ENCODE data around the gene PLB1. TPM values are rescaled to one million over a fixed set of nuclear protein-coding genes. Genes with fewer than 3 reads are reported as not detected.

The PLB1 gene
- total RNA-seq, 1 donor from 2014 or later, result not detected

GRCh38 chr2:28606986-28607441, 111.2 kb downstream of the PLB1 start:
- Mint-ChIP-seq H3K9me3 (ENCODE audit: unreplicated experiment) (peaks cover 3% of the 10 kb centered on the region), H3K4me1 (ENCODE audit: low read depth, unreplicated experiment) (peaks cover 16% of the 10 kb centered on the region), H3K36me3 (ENCODE audit: unreplicated experiment) (no peaks in the 10 kb centered on the region), H3K27ac (ENCODE audit: unreplicated experiment) (no peak overlapping the region), H3K27me3 (ENCODE audit: unreplicated experiment) (peaks cover 2% of the 10 kb centered on the region), H3K4me3 (ENCODE audit: unreplicated experiment) (peak overlapping the region; percentile 37)
- DNase-seq, result no peak
- TF ChIP-seq, protein P1, sequence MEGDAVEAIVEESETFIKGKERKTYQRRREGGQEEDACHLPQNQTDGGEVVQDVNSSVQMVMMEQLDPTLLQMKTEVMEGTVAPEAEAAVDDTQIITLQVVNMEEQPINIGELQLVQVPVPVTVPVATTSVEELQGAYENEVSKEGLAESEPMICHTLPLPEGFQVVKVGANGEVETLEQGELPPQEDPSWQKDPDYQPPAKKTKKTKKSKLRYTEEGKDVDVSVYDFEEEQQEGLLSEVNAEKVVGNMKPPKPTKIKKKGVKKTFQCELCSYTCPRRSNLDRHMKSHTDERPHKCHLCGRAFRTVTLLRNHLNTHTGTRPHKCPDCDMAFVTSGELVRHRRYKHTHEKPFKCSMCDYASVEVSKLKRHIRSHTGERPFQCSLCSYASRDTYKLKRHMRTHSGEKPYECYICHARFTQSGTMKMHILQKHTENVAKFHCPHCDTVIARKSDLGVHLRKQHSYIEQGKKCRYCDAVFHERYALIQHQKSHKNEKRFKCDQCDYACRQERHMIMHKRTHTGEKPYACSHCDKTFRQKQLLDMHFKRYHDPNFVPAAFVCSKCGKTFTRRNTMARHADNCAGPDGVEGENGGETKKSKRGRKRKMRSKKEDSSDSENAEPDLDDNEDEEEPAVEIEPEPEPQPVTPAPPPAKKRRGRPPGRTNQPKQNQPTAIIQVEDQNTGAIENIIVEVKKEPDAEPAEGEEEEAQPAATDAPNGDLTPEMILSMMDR (IDR thresholded peaks at IDR 0.05; ENCODE audit: partially characterized antibody, unreplicated experiment), result no peak

DNA sequence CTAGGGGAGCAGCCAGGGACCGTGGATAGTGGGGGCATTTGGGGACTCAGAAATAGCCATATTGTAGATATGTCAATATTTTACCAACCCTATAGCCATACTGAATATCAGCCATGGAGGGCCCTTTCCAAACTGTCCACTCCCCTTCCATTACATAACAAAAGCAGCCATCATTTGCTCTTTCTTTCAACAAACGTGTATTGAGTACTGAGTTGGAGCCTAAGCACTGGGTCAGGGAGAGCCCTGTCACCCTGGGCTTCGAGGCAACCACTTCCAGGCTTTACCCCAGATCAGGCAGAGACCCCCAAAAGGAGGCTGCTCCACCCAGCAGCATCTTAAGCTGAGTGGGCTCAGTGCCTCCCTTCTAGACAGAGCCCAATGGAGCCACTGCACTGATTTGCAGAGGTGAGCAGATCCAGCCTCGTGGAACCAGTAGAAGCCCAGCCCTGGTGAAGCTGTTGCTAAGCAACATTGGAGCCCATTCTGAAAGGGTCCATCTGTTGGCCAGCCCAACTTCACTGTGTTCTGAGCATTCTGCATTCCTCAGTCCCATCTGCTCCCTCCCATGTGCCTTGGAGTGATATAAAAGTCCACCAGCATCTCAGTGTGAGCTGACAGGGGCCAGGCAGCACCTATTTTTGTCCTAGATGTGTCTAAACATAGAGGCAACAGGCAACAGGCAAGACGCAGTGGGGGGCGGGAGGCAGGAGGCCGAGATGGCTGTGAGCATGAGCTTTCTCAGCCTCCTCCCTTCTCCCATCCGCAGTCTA, 112.1 kb downstream of the PLB1 start:
- Mint-ChIP-seq H3K9me3 (ENCODE audit: unreplicated experiment) (peaks cover 3% of the 10 kb centered on the region), H3K27me3 (ENCODE audit: unreplicated experiment) (peaks cover 2% of the 10 kb centered on the region), H3K4me1 (ENCODE audit: low read depth, unreplicated experiment) (peaks cover 16% of the 10 kb centered on the region), H3K27ac (ENCODE audit: unreplicated experiment) (peak overlapping the region; percentile 43), H3K36me3 (ENCODE audit: unreplicated experiment) (no peaks in the 10 kb centered on the region), H3K4me3 (ENCODE audit: unreplicated experiment) (no peak overlapping the region)
- no peak for DNase-seq
- TF ChIP-seq, protein P1 (IDR thresholded peaks at IDR 0.05; ENCODE audit: partially characterized antibody, unreplicated experiment), result no peak

GRCh38 chr2:28608500-28609424, 112.9 kb downstream of the PLB1 start:
- Mint-ChIP-seq H3K4me1 (ENCODE audit: low read depth, unreplicated experiment) (peaks cover 16% of the 10 kb centered on the region), H3K27me3 (ENCODE audit: unreplicated experiment) (peaks cover 2% of the 10 kb centered on the region), H3K9me3 (ENCODE audit: unreplicated experiment) (peaks cover 3% of the 10 kb centered on the region), H3K4me3 (ENCODE audit: unreplicated experiment) (peak overlapping the region; percentile 40), H3K27ac (ENCODE audit: unreplicated experiment) (peak overlapping the region; percentile 7), H3K36me3 (ENCODE audit: unreplicated experiment) (no peaks in the 10 kb centered on the region)
- TF ChIP-seq, protein P1 (IDR thresholded peaks at IDR 0.05; ENCODE audit: partially characterized antibody, unreplicated experiment), result no peak
- DNase-seq, result no peak

DNA sequence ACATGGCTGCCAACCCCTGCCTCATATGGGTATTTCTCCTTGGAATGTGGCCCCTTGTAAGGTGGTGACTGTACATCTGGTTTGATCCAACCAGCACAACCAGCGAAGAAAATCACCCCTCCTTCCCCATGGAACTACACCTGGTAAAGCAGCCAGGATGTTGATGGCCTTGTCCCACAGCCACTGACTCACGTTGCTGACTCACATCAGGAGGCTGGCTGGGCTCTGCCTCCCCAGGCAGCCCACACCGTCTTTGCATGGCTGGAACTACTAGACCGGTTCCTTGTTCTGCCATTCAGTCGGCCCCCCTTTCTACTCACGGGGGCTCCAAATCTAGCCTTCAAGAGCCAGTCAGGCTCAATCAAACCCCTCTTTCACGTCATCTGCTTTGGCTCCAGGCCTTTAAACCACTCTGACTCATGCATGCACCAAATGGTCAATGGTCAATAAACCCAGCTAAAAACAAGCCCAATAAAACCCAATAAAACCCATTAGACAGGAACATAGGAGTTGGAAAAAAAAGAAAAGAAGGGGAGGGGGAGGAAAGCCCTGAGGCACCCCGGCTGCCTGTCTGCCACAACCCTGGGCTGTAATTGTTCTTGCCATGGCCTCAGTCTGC, 114.8 kb downstream of the PLB1 start:
- Mint-ChIP-seq H3K36me3 (ENCODE audit: unreplicated experiment) (no peaks in the 10 kb centered on the region), H3K27ac (ENCODE audit: unreplicated experiment) (no peak overlapping the region), H3K4me1 (ENCODE audit: low read depth, unreplicated experiment) (peaks cover 16% of the 10 kb centered on the region), H3K9me3 (ENCODE audit: unreplicated experiment) (peaks cover 3% of the 10 kb centered on the region), H3K27me3 (ENCODE audit: unreplicated experiment) (peaks cover 2% of the 10 kb centered on the region), H3K4me3 (ENCODE audit: unreplicated experiment) (no peak overlapping the region)
- no peak for DNase-seq
- TF ChIP-seq, protein P1 (IDR thresholded peaks at IDR 0.05; ENCODE audit: partially characterized antibody, unreplicated experiment), result no peak

Measured in glutamatergic neuron (in vitro differentiated cells).